Kidney epithelial cell (primary cell): ENCODE measurements around the gene FADS2. TPM values are rescaled to one million over a fixed set of nuclear protein-coding genes. Genes with fewer than 3 reads are reported as not detected.

ENCODE experiments used
- DNase-seq: peaks from one replicate; pipeline ENCODE4 v3.0.0-alpha.2; 2010; ENCODE audit warnings: low read depth
- H3K27me3 ChIP-seq: 2 replicates; pipeline ENCODE4 v1.6.0; 2011; ENCODE audit warnings: low read length; ENCODE audit not compliant: control insufficient read depth, insufficient read depth
- H3K36me3 ChIP-seq: 2 replicates; pipeline ENCODE4 v1.5.1; 2011; ENCODE audit warnings: low read length; ENCODE audit not compliant: control insufficient read depth, insufficient read depth
- H3K4me3 ChIP-seq: 2 replicates; pipeline ENCODE4 v1.5.1; 2011; ENCODE audit warnings: low read depth, mild to moderate bottlenecking, control low read depth, low read length
- total RNA-seq: library from RNA; depleted of rRNA; stranded (reverse); fragments of >200 nt; gene quantifications from 2 replicates; pipeline ENCODE4 v1.2.3, GENCODE V29; 2015
- TF ChIP-seq, protein P1 (sequence below): IDR thresholded peaks from 2 replicates; pipeline ENCODE4 v1.5.1; 2011; ENCODE audit warnings: mild to moderate bottlenecking, moderate library complexity, low read length, control low read depth, inconsistent platforms; ENCODE audit not compliant: insufficient read depth, poor library complexity, severe bottlenecking

FADS2 gene
- total RNA-seq, 1 donor from 2014 or later, result 235 TPM

GRCh38 chr11:61854206-61854895, 26.3 kb downstream of the FADS2 start:
- no peaks in the 10 kb centered on the region for H3K27me3 ChIP-seq
- TF ChIP-seq, protein P1, sequence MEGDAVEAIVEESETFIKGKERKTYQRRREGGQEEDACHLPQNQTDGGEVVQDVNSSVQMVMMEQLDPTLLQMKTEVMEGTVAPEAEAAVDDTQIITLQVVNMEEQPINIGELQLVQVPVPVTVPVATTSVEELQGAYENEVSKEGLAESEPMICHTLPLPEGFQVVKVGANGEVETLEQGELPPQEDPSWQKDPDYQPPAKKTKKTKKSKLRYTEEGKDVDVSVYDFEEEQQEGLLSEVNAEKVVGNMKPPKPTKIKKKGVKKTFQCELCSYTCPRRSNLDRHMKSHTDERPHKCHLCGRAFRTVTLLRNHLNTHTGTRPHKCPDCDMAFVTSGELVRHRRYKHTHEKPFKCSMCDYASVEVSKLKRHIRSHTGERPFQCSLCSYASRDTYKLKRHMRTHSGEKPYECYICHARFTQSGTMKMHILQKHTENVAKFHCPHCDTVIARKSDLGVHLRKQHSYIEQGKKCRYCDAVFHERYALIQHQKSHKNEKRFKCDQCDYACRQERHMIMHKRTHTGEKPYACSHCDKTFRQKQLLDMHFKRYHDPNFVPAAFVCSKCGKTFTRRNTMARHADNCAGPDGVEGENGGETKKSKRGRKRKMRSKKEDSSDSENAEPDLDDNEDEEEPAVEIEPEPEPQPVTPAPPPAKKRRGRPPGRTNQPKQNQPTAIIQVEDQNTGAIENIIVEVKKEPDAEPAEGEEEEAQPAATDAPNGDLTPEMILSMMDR, result no peak
- H3K4me3 ChIP-seq, result no peak overlapping the region
- DNase-seq, result no peak
- peaks cover 3% of the 10 kb centered on the region for H3K36me3 ChIP-seq

- H3K36me3 ChIP-seq, result peaks cover 4% of the 10 kb centered on the region
- H3K27me3 ChIP-seq, result no peaks in the 10 kb centered on the region
- DNase-seq, result no peak
- TF ChIP-seq, protein P1, result no peak
- H3K4me3 ChIP-seq, result no peak overlapping the region
These were observed 27.0 kb downstream of the FADS2 start for GRCh38 chr11:61854966-61855714.

DNA sequence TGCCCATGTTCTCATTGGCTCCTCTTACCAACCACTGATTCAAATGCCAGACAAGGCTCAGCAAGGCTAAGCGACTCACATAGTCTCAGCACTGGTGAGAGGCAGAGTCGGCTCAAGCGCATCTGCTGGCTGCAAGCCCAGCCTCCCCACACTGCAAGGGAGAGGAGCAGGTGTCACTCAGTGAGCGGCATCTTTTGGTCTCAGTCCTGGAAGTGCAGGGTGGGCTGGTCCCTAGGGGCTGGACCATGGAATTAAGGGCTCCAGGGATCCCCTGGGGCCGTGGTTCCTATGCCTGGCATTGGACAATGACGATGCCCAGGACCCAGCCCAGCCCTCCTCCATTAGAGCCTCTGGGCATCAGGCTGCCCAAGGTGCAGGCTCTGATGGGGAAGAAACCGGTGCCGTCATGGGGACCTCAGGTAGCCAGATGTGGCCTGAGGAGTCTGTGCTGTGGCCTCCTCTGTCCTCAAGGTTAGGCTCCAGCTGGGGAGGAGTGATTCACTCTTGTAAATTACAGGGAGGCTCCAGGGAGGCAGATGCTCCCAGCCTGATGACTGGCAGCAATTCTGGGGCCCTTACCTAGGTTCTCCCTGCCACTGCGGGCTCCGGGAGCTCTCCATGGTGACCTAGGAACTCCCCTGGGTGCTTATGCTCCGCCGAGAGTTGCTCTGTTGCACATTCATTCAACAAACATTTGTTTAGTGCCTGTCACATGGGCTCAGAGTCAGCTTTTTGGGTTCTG, 28.0 kb downstream of the FADS2 start:
- no peaks in the 10 kb centered on the region for H3K27me3 ChIP-seq
- peaks cover 4% of the 10 kb centered on the region for H3K36me3 ChIP-seq
- H3K4me3 ChIP-seq, result no peak overlapping the region
- TF ChIP-seq, protein P1, result no peak
- DNase-seq, result no peak

DNA sequence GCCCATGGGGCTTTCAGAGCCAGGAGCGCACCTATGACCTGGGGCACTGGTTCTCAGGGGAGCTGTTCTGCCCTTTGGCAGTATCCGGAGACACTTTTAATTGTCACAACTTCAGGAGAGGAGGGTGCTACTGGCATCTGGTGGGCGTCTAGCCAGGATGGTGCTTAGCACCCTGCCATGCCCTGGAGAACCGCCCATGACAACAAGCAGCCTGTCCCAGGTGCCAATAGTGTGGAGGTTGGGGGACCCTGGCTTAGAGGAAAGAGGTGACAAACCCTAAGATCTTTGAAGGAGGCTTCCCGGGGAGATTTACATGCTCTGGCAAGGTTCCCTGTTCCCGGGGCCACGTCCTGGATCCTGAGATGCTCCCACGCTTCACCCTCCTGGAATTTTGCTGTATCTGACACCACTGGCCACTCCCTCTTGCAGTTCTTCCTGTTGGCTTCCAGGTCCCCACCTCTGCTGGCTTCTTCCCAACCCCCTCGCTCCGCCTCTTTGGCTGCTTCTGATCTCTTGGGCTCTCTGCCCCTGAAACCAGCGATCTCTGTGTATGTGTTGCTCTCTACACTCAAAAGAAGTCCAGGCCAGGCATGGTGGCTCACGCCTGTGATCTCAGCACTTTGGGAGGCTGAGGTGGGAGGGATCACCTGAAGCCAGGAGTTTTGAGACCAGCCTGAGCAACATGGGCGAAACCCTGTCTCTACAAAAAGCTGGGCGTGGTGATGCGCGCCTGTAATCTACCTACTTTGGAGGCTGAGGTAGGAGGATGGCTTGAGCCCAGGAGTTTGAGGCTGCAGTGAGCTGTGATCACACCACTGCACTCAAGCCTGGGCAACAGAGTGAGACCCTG, 32.2 kb downstream of the FADS2 start:
- Histone ChIP-seq H3K36me3 (peaks cover 5% of the 10 kb centered on the region), H3K4me3 (no peak overlapping the region), H3K27me3 (no peaks in the 10 kb centered on the region)
- TF ChIP-seq, protein P1, result no peak
- no peak for DNase-seq

DNA sequence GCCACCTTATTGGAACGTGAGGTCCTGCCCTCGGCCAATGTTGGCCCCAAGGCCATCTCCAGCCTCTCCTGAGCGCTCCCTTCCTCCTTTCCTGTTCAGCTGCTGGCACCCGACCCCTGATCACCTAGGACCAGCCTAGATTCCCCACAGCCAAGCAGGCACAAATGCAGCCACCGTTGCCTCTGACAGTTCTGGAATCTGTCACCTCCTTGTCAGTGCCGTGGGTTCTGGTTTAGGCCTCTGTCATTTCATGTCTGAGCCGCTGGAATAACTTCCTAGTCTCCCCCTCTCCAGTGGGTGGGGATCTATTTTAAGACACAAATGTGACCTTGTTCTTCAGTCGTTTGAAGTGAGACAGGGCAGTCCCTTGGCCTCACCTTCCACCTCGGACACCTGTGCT, 33.5 kb downstream of the FADS2 start:
- H3K36me3 ChIP-seq, result peaks cover 5% of the 10 kb centered on the region
- TF ChIP-seq, protein P1, result no peak
- DNase-seq, result no peak

More for the DNA sequence above, 33.5 kb downstream of the FADS2 start:
- H3K27me3 ChIP-seq, result no peaks in the 10 kb centered on the region
- H3K4me3 ChIP-seq, result no peak overlapping the region
